ENCODE measurements around the gene MELK.

DNA sequence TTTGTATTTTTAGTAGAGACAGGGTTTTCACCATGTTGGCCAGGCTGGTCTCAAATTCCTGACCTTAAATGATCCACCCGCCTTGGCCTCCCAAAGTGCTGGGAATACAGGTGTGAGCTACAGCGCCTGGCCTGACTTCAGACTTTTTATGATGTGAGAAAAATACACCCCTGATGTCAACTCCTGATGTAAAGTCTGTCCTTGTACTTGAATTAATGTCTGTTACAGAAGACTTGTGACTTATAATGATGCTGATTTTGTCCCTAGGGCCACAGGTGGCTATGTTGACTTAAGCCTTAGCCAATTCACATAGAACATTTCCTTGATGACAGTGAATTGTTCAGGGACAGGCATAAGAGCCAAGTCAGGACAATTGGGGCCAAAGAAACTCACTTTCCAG is 42.5 kb upstream of the MELK start:
- TF ChIP-seq REST (IDR thresholded peaks at IDR 0.05; ENCODE audit: low read depth) = no peak
- no peak for TF ChIP-seq NFIC (IDR thresholded peaks at IDR 0.05)
- TF ChIP-seq, protein P1, sequence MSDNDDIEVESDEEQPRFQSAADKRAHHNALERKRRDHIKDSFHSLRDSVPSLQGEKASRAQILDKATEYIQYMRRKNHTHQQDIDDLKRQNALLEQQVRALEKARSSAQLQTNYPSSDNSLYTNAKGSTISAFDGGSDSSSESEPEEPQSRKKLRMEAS (IDR thresholded peaks at IDR 0.05) = no peak
